GM18508 (cell line): ENCODE results near the gene PXN.
"Not testable (repeated sequence)": the region's sequence is repeated elsewhere in the genome, so short reads cannot be mapped to it uniquely, and the experiment has no call there.

Experiments used
- ATAC-seq: cut with Tn5 transposase; IDR thresholded peaks from one replicate; pipeline ENCODE4 v1.9.1; 2021; ENCODE audit warnings: moderate number of reproducible peaks; ENCODE audit not compliant: insufficient read depth, unreplicated experiment

The PXN gene

DNA sequence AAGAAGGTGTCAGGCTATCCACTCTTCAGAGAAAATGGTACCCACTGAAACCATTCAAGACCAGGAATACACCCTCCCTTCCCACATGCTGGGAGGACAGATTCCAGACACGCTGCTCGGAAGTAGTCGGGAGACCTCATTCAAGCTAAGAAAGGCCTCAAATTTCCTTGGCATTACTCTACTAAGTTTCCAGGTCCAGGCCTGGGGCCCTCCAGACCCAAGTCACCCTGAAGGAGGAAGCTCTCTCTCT, 37.6 kb downstream of the PXN start:
- no peak for ATAC-seq

DNA sequence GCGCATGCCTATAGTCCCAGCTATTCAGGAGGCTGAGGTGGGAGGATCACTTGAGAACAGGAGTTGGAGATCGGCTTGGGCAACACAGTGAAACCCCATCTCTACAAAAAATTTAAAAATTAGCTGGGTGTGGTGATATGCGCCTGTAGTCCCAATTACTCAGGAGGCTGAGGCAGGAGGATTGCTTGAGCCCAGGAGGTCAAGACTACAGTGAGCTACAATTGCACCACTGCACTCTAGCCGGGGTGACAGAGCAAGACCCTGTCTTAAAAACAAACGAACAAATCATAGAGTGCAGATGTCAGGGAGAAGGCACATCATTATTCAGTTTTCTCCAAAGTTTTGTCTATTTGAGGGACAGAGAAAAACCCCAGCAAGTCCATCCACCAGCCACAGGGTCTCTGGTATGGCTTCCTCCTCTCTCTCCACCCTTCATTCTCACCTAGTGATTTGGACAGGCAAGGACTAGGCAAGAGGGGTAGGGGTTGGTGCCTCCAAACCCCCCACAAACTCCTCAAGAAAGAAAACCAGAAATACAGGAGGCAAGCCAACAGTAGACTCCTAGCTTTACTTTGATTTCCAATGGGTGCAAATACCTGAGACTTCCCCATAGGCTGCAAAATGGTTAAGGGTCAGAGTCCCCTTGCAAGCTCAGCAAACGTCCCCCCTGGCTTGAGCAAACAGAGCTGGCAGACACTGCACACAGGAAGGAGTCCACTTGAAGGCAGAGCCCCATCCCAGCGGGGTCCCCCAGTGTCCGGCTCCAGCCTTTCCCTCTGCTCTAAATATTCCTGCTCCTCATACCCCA, 38.1 kb downstream of the PXN start:
- ATAC-seq: no peak

DNA sequence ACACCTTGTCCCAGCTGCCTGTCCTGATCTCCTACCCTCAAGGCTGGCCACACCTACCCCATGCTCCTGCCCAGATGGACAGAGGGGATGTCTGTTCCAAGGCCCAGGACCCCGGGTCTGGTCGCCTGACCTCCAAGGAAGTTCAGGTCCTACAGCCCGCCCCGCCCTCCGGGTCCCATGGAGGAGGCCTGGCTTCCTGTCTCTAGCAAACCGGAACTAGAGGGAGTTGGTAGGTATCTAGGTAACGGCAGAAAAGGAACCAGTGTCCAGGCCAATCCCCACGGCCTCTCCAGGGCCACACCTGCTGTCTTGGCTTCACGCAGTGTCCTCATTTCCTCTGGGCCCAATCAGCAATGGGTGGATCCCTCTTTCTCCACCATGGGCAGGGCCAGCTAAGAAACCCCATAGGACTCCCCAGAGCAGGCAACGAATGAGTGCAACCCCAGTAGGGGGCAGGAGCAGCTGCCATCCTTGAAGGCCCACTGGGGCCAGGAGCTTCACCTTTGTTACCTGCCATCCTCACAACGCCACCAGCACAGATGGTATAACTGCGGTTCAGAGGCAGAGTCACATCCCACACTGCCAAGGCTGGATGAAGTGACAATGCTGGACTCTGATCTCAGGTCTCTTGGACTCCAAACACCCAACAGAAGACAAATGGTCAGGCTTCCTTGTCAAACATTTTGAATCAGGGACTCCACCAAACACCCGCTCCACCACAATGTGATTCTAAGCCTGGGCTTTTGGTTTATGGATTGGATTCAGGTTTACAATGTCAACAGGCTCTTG, 39.5 kb downstream of the PXN start:
- ATAC-seq: no peak

DNA sequence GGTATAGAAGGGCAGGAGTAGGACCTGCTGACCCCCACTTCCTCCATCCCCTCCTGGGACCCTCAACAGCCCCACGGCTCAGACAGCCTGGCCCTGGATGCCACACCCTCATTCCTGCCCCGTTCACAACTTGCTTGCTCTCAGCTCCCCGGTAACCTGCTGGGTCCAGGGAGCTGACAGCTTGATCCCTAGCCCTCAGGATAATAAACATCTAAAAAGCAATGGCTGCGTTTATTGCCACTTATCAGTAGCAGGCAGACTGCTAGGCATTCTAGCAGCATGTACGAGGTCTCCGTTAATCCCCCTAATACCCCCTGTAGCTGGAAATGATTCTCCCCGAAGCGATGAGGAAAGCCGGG, 40.4 kb downstream of the PXN start:
- ATAC-seq: no peak

DNA sequence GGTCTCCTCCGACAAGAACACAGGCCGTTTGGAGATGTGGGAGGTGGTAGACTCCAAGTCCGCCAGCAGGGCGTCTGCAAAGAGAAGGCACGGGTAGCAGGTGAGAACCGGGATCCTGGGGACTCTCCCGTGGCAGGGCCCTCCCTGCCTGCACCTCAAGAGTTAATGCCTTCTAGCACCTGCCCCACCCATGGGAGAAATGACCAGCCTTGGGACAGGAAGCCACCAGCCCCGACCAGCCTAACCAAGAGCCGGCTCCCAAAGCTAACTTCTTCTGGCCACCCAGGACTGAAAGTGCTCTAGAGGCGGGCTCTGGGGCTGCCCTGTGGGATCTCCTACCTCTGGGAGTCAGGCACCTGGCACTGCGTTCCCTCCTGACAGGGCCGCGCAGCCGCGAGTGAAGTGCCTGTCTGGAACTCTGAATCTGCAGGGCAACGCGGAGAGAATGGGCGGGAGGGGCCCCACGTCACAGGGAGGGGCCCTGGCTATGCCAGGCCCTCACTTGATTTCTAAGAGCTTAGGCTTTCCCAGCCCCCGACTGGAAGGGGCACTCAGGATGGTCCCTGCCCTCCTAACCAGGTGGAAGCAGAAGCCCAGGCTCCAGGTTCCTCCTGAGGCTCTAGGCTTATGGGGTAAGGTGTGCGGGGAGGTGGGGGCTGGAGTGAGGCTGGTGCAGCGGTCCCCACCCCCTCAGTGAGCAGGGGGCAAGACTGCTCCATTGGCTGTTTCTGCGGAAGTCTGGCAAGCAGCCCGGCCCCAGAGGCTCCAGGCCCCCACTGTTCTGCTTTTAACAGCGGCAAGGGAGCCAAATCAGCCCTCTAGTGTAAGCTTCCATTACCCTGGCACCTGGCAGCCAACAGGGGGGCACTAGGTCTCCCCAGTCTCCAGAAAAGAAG, 41.0 kb downstream of the PXN start:
- ATAC-seq: no peak

DNA sequence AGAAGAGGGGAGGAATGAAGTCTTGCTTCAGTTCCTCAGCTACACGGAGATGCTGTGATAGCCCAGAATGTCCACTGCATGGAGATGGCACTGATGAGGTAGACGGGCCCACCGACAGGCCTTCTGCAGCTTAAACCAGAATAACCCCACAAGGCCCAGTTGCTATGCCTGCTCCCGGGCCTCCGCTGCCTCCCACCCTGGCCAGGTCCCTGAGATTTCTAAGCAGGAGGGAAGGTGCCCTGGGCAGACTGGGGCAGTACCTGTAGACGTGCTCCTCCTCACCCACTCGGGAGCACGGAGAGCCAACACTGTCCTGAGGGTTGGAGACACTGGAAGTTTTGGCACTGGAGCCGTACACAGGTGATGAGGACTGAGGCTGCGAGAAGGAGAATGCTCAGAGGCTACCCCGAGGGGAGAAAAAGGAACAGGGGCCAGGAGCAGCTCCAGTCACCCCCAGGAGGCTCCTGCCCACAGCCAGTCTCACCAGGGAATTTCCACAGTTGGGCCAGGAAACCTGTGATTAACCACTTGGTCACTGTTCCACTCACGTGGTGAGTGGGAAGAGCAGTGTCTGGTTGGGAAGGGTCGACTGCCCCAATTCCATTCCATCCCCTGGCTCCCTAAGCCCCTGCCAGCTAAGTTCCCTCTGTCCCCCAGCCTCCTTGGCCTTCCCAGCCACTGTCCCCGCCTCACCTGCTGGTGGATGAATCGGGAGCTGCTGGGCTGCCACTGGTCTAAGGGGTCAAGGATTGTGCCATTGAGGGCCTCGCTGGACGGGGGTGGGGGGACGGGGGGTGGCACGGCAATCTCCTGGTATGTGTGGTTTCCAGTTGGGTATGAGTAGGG, 41.8 kb downstream of the PXN start:
- no peak for ATAC-seq

DNA sequence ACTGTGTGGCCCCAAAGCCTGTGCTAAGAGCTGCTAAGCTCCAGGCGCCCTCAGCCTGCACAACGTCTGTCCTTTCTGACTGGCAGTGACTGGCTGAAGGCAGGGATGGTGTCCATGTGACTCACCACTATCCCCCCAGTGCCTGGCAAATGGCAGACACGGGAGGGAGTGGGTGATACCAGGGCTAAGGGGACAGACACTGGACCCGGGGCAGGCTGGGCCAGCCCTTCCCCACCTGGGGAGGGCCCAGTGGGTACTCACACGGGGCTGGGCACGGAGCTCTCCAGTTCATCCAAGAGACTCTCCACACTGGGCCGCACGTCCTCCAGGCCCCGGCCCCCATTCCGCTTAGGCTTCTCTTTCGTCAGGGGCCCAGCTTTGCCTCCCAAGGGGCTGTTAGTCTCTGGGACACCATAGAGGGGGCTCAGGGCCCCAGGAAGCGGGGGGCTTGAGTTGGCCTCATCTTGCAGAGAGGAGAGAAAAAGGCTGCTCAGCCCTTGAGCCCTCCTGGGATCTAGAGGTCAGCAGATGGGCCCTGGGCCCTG, 43.2 kb downstream of the PXN start:
- ATAC-seq: no peak

DNA sequence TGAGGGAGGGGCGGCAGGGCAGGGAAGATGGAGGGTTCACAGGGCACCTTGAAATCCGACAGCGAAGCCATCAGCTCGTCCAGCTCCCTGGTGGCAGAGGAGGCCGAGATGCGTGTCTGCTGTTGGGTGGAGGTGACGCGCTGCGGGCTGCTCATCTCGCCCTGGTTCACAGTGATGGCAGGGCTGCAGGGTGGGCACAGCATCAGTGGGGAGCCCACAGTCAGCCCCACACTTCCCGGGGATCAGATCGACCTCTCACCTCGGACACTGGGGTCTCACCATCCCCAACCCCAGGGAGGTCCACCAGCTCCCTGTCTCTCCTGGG, 44.0 kb downstream of the PXN start:
- no peak for ATAC-seq

DNA sequence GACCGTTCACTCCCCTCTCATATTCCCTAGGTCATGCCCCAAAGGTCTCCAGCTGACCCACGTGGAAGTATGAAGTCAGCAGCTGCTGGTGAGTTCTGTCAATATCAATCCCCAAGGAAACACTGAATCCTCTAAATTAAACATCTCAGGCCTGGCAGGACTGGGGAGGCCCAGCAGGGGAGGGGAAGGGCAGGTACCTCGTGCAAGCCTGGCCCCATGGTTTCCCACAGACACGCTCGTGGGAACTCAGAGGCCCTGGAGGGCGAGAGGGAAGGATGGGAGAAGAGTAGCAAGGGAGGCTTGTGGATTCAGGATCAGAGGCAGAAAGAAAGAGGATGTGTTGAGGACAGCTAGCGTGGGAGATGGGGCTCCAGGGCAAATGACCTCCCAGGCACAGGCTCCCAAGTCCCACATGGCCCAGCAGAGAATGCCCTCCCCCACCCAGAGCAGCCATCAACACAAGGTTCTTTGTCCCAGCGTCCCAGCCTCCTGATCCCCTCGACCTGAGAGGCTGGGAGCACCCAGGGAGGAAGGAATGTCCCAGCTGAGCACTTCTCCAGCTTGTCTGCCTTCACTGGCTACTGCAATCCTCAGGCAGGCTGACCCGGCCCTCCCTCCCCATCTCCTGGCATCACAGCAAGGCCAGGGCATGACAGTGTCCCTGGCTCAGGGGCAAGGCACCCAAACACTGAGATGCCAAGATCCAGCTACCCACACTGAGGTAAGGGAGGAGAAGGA, 44.5 kb downstream of the PXN start:
- ATAC-seq: no peak

DNA sequence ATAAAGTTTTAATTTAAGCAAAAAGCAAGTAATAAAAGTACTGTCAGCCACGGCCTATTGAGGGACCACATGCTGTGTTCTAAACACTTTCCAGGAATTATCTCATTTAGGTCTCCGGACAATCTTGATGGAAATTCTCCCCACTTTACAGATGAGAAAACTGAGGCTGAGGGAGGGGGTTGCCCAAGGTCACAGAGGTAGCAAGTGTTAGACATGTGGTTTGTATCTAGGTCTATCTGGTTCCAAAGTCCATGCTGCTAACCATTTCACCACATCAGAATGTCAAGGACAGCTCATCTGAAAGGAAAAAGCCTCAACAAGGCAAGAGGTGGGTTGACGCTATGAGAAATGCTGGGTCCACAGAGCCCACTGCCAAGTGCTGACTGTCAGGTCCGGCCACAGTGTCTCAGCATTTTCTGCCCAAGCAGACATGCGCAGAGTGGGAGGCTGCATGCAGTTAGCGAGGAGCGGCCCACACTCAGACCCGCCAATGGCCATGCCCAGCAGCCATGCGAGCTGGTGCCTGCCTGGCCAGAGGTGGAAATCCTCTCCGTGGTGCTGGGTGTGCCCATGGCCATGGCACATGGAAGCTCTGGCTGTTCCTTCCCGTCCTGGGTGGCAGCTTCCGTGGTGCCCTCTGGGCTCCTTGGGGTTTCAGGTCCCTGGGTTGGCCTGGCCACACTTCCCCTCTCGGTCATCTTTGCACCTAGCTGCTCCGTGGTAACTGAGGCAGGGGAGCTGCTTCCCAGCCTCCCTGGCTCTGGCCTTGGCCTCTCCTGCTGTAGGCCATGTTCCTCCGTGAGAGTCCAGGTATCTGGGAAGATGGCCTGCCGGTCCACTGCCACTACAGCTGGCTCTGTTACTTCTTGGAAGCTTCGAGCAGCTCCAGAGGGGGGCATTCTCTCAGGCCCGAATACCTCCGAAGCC, 46.6 kb downstream of the PXN start:
- ATAC-seq: no peak

DNA sequence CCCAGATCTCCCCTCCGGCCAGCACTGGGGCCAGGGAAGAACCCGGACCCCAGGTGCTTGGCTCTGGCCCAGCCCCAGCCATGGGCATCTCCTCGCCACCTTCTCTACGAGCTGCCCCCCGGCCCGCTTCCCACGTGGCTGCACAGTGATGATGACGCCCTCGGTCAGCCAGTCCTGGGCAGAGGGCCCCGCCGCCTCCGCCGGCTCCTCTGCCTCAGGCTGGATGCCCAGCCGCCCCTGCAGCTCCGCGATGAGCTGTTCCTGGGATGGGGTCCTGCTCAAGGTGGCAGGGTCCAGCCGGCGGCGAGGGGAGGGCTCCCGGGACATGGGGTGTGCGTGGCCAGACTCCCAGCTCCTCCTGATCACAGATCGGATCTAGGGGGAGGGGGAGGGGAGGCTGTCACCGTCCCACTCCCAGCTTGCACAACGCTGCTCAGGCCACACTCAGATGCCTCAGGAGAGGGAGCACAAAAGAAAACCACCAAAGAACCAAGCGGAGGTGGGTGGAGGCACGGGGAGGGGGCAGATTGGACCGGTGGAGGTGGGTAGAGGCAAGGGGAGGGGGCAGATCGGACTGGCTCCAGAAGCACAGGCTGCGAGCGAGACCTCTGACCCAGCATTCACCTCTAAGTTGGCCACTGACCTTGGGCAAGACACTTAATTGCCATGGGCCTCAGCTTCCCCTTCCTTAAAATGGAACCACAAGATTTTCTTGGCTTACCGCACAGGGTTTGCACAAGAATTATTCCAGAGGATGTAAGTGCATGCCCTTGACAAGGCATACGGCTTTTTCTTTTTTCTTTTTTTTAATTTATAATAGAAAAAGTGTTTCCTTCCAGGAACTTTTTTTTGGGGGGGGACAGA, 48.6 kb downstream of the PXN start:
- no peak for ATAC-seq

DNA sequence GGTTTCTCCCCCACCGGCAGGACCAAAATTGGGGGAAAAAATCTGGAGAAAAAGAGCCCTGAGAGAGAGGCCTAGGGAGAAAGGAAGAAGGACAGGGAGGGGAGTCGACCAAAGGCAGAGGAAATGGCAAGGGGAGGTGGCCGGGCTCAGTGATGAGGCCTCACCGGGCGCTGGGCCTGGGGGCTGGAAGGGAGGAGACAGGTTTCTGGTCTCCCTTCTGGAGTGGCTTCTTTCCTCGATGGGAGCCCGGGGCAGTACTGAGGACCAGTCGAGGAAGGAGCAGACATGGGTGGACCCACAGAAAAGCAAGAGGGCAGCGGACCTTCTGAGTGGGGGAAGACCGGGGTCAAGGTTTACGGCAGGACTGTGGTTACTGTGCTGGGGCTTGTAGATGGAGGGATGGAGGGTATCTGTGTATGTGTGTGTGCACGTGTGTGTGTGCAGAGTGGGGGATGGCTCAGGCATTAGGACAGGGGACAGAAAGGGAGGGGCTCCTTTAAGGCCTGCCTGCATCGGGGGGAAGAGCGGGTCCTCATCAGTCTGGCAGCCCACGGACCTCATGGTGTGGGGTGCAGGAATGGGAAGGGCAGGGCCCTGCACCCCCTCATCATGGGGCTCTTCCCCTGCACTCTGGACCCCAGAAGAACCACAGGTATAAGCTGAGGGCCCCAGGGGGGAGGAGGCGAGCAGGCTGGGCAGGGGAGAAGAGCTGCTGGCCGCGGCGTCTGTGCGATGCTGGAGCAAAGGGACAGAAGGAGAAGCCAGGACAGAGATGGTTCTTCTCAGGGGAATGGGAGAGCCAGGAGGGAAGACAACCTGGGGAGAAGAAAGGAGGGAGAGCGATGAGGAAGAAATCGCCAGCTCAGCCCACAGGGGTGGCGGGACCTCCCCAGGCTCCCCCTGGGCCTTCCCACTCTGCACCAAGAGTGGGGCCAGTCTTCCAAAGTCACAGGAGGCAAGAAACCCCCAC, 49.5 kb downstream of the PXN start:
- no peak for ATAC-seq

DNA sequence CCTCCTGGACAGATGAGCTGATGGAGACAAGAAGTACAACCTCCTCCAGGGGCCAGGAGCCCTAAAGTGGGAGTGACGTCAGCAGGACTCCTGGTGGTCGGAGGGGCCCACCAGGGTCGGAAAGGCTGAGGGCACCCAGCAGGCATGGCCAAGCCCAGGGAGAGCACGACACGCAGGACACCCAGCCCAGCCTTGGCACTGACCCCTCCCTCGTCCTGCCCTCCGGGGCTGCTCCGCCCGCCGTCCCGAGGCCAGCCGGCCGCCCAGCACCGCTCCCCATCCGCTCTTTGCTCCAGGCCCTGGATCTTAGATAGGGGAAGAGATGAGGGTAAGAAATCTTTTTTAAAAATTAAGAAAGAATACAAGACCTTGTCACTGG, 50.2 kb downstream of the PXN start:
- no peak for ATAC-seq

DNA sequence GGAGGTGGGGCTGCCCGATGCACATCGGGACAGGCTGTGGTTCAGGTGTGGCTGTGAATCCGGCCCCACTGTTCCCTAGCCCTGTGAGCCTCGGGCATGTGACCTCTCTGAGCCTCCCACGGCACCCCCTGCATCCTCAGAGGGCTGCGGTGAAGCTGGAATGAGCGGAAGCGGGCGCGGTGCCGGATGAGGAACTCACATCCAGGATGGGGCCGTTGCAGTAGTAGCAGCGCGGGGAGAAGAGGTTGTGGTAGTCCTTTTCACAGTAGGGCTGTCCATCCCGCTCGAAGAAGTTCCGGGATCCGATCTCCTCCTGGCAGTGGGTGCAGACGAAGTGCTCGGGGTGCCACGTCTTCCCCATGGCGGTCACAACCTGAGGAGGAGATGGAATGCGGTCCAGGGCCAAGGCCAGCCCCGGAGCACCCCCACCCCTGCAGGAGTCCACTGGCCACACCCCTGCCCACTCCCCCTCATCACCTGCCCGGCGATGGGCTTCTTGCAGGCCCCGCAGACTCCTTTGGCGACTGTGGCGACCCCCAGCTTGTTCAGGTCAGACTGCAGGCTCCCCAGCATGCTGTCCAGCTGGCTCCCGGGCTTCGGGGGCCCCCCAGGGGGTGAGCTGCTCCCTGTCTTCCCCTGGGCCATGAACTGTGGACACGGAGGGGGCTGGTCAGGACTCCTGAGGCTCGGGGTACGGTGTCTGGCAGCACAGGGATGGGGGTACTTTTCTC, 50.7 kb downstream of the PXN start:
- no peak for ATAC-seq

DNA sequence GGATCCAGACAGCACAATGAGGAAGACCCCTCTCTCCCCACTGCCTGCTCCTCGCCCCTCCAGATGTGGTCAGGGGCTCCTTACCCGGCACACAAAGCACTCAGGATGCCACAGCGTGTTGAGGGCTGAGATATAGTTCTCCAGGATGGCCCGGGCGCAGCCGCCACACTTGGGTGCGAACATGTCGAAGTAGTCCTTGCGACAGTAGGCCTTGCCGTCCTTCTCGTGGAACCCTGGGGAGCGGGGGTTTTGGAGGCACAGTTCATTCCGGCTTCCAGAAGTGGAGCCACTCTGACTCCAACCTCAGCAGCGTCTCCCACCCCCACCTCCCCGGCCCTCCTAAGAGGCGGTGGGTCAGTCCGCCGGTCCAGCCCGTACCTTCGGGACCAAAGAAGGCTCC, 51.8 kb downstream of the PXN start:
- no peak for ATAC-seq

DNA sequence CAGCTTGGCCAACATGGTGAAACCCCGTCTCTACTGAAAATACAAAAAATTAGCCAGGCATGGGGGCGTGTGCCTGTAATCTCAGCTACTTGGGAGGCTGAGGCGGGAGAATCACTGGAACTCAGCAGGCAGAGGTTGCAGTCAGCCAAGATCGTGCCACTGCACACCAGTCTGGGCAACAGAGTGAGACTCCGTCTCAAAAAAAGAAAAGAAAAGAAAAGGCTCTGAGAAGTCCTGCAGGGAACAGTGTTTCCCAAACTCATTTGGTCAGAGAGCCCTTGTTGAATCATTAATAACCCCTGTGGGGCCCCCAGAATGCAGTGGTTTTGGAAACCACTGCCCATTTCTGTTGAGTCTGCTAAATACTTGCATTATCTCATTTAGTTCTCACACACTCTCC, 52.3 kb downstream of the PXN start:
- not testable (repeated sequence) for ATAC-seq
